ENCODE measurements around the gene UNC5A. TPM values are rescaled to one million over a fixed set of nuclear protein-coding genes. Genes with fewer than 3 reads are reported as not detected.

The UNC5A gene
- not detected for total RNA-seq (2021; fragmentation: NEBNext Ultra II Directional; extraction: Animal tissue kit (Norgen Biotek cat#: 25700))
- long read RNA-seq: 0 reads

GRCh38 chr5:176810081-176810597 is at the start of gene UNC5A:
Gene UNC5A (plus strand): TSS chr5:176810559. CDS start chr5:176810751, 192 bp downstream.
- Mint-ChIP-seq H3K9me3 (no peaks in the 10 kb centered on the region), H3K27me3 (ENCODE audit: insufficient read depth) (peaks cover 30% of the 10 kb centered on the region), H3K4me3 (no peak within 1 kb of the TSS), H3K4me1 (ENCODE audit: low read depth) (no peaks in the 10 kb centered on the region), H3K36me3 (ENCODE audit: low read depth) (no peaks in the 10 kb centered on the region), H3K27ac (no peak within 1 kb of the TSS)
- DNase-seq: no peak
- TF ChIP-seq, protein P1, sequence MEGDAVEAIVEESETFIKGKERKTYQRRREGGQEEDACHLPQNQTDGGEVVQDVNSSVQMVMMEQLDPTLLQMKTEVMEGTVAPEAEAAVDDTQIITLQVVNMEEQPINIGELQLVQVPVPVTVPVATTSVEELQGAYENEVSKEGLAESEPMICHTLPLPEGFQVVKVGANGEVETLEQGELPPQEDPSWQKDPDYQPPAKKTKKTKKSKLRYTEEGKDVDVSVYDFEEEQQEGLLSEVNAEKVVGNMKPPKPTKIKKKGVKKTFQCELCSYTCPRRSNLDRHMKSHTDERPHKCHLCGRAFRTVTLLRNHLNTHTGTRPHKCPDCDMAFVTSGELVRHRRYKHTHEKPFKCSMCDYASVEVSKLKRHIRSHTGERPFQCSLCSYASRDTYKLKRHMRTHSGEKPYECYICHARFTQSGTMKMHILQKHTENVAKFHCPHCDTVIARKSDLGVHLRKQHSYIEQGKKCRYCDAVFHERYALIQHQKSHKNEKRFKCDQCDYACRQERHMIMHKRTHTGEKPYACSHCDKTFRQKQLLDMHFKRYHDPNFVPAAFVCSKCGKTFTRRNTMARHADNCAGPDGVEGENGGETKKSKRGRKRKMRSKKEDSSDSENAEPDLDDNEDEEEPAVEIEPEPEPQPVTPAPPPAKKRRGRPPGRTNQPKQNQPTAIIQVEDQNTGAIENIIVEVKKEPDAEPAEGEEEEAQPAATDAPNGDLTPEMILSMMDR (IDR thresholded peaks at IDR 0.05): no peak

- Mint-ChIP-seq H3K27ac (no peak overlapping the region), H3K9me3 (no peaks in the 10 kb centered on the region), H3K27me3 (ENCODE audit: insufficient read depth) (peaks cover 12% of the 10 kb centered on the region), H3K4me3 (no peak overlapping the region), H3K36me3 (ENCODE audit: low read depth) (no peaks in the 10 kb centered on the region), H3K4me1 (ENCODE audit: low read depth) (no peaks in the 10 kb centered on the region)
- TF ChIP-seq, protein P1 (IDR thresholded peaks at IDR 0.05): no peak
- no peak for DNase-seq
Measured at GRCh38 chr5:176761755-176762154, 48.6 kb upstream of the UNC5A start.

DNA sequence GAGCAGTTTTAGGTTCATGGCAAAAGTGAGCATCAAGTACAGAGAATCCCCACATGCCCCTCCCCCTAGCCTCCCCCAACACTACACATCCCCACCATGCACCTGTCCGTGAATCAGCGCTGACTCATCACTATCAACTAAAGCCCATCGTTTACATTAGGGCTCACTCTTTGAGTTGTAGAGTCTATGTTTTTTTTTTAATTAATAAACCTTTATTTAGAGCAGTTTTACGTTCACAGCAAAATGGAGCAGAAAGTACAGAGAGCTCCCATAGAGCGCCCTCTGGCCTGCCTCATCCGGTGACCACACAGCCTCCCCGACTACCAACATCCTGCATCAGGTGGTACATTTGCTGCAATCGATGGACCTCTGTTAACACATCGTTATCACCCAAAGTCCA is 47.9 kb upstream of the UNC5A start:
- H3K27ac Mint-ChIP-seq: no peak overlapping the region
- H3K9me3 Mint-ChIP-seq: no peaks in the 10 kb centered on the region
- no peaks in the 10 kb centered on the region for H3K4me1 Mint-ChIP-seq (ENCODE audit: low read depth)
- peaks cover 17% of the 10 kb centered on the region for H3K27me3 Mint-ChIP-seq (ENCODE audit: insufficient read depth)
- TF ChIP-seq, protein P1 (IDR thresholded peaks at IDR 0.05): no peak
- no peak overlapping the region for H3K4me3 Mint-ChIP-seq
- no peak for DNase-seq
- H3K36me3 Mint-ChIP-seq (ENCODE audit: low read depth): no peaks in the 10 kb centered on the region

GRCh38 chr5:176765687-176766086 is 44.7 kb upstream of the UNC5A start:
- no peaks in the 10 kb centered on the region for H3K9me3 Mint-ChIP-seq
- no peak overlapping the region for H3K4me3 Mint-ChIP-seq
- H3K27ac Mint-ChIP-seq: no peak overlapping the region
- TF ChIP-seq, protein P1 (IDR thresholded peaks at IDR 0.05): no peak
- no peaks in the 10 kb centered on the region for H3K36me3 Mint-ChIP-seq (ENCODE audit: low read depth)
- no peak for DNase-seq
- H3K4me1 Mint-ChIP-seq (ENCODE audit: low read depth): no peaks in the 10 kb centered on the region
- peaks cover 20% of the 10 kb centered on the region for H3K27me3 Mint-ChIP-seq (ENCODE audit: insufficient read depth)

- peaks cover 38% of the 10 kb centered on the region for H3K27me3 Mint-ChIP-seq (ENCODE audit: insufficient read depth)
- DNase-seq: no peak
- no peak overlapping the region for H3K4me3 Mint-ChIP-seq
- TF ChIP-seq, protein P1 (IDR thresholded peaks at IDR 0.05): no peak
- no peak overlapping the region for H3K27ac Mint-ChIP-seq
- no peaks in the 10 kb centered on the region for H3K4me1 Mint-ChIP-seq (ENCODE audit: low read depth)
- peaks cover 5% of the 10 kb centered on the region for H3K9me3 Mint-ChIP-seq
- H3K36me3 Mint-ChIP-seq (ENCODE audit: low read depth): no peaks in the 10 kb centered on the region
Measured at GRCh38 chr5:176768174-176768970, 42.0 kb upstream of the UNC5A start.

Measured in HFFc6 (cell line).